RCC 7860 (cell line): Measurements from ENCODE around the gene COMP.
A peak's percentile ranks its signal among the peaks of the same experiment; 100 is the strongest.
"Not testable (repeated sequence)": the region's sequence is repeated elsewhere in the genome, so short reads cannot be mapped to it uniquely, and the experiment has no call there.

Experiments used
- DNase-seq: peaks from one replicate; pipeline ENCODE4 v3.0.0-alpha.2; 2015; ENCODE audit warnings: low spot score
- FAIRE-seq: peaks from 2 replicates; lab custom pipeline; 2012; peaks lifted over from hg19 to GRCh38; lab: Jason Lieb, UNC

Gene COMP

DNA sequence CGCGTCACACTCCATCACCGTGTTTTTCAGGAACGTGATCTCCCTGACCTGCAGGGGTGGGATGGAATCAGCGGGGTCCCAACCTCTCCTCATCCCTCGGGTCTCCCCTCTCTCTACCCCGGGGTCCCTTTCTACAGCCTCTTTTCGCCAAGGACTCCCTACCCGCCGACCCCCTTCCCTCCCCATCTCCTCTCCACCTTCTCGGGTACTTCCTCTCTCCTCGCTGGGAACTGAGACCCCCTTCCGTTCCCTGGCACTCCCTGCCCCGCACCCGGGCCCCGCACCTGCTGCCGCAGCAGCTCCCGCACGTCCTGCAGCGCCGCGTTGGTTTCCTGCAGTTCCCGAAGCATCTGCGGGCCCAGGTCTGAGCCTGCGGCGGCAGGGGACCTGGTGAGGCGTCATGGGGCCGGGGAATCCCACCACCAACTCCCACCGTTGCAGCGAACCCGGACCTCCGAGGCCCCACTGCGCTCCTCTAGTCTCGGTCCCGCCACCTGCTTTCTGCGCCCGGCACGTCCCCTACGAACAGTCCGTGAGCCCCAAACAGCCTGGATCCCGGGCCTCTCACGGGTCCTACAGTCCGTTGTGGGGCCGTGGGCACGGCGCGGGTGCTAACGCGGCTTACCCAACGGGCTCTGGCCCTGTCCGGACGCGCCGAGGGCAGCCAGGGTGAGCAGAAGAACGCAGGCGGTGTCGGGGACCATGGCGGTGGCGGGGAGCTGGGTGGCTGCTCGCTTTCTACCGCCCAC lies at the start of gene COMP:
Gene COMP (minus strand): TSS at position 740 of the 749 bp plus-strand sequence. CDS start 36 bp downstream, at position 704.
- DNase-seq (no peak), FAIRE-seq (no peak)

DNA sequence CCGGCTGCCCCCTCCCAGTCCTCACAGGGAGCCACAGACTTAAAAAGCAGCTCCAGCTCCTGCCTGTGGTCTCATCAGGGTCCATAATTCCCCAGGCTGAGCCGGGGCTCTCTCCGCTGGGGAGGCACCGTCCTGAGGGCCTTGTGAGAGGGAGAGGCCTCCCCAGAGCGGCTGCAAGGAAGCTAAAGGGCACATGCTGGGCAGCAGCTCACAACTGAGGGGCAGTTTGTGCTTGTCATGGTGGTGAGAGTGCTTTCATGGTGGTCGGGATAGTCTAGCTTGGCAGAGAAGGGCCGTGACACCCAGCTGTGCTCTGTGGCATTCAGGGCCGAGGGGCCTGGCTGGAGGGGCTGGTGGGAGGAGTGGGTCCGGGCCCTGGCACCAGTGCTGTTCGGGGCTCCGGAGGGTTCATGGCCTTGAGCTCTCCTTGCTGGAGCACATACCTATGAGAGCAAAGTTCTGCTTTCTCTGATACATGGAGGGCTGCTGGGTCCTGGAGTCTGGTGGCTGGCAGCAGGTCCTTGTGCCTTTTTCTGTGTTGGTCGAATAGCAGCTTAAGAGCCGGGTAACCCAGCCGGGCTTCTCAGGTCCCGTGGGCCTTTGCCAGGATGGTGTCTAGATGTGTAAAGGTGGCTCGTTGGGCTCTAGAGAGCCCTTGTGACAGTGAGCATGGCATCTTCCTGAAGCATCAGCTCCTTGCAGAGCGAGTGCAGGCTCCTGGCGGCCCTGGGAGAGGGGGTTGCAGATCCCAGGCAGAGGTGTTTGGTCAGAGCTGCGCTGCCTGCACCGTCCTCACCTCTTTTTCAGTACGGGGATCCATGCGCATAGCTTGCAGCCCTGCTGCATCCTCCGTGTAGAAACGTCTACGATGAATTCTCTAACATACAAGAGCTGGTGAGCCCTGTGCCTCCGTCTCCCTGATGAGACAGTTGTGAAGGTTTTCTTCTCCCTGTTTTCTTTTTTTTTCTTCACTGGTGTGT lies 49.5 kb upstream of the COMP start:
- no peak for DNase-seq
- FAIRE-seq, result no peak

DNA sequence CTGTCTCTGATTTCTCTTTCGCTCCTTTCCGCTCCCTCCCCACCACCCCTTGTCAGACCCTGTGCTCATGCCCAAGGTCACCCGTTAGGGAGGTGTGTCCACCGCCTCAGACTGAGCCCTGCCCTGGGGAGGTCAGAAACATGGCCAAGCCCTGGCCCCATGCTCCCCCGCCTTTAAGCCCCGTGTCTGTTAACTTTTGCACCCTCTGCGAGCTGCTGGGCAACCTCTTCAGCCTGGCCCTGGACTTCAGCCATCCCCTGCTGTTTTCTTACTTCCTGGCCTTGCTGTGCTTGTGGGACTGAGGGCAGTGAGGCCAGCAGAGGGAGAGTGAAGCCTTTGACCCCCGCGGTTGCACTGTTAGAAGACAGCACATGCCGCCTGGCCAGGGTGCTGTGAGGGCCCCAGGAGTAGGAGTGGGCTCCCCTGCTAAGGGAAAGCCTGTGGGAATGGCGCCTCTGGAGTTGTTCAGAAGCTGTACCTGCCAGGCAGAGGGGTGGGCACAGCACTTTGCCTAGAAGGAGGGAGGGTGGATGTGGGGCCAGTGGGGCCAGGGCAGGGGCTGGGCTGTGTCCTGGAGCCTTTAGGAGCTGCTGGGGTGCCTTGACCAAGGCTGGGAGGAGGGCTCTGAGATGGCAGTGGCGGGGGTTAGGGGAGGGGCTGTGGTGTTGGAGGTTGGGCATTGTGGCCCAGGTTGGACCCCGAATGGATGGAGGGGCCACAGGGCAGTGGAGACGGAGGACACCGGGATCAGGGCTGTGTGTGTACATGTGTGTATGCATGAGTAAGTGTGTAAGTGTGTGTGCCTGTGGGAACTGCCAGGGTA lies 48.6 kb upstream of the COMP start:
- no peak for FAIRE-seq

DNA sequence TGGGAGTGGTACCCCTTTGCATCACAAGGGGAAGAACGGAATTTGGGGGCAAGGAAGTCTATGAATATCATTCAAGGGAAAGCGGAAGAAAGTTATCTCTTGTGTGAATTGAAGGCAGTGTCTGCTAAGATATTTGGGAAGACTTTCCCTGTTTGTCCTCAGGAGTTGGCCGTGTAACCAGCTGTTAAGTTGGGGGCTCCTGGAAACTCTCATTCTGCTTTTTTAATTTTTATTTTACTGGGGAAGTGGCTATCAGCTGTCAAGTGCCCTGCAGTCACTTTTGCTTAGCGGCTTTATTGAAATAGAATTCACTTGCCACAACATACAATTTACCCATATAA lies 43.5 kb upstream of the COMP start:
- no peak for FAIRE-seq
- no peak for DNase-seq

More for the DNA sequence above, 48.6 kb upstream of the COMP start:
- DNase-seq, result no peak

DNA sequence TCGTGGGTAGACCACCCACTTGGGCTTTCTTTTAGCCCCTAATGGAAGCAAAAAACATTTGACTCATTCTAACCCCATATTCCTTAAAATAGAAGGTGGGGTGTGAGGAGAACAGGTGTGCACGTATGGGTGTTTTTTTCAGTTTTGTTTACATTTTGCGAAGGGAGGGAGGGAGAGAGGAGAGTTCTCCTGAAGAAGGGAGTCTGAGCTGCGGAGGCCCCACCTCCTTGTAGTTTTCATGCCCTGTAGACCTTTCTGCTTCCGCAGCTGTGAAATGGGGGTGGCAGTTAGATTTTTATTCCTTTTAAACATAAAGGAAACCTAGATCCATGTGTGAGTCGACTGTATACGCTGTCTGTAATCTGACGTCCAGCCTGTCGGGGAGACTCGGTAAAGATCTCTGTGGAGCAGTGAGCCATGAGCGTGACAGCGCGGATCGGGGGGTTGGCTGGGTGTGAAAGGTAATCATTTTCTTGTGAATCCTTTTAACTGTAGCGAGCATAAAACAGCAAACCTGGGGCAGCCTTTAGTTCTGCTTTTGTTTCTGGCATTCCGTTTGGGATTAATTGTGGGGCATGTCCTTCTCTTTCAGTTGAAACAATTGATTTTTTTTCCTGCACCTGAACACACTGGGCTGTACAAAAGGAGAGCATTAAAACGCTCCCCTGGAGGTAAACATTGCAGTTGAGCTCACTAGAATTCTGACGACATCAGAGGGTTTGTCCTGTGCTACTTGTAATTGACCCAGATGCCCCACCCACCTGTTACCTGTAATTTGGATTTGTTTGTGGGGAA lies 42.9 kb upstream of the COMP start:
- DNase-seq, result no peak
- FAIRE-seq, result no peak

DNA sequence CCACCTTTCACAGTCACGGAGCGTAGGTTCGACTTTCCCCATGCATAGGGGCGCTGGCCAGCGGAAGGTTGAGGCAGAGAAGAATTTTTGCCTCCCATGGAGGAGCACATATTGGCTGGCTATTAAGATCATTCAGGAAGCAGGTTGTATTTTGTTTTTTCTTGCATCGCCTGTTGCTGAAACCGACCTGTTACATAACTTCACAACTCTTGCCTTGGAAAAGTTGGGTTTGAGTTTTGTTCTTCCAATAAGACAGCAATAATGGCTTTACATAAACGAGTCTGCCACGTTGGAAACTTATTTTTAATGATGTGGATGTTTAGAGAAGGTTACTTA lies 42.0 kb upstream of the COMP start:
- DNase-seq, result no peak
- FAIRE-seq, result no peak

DNA sequence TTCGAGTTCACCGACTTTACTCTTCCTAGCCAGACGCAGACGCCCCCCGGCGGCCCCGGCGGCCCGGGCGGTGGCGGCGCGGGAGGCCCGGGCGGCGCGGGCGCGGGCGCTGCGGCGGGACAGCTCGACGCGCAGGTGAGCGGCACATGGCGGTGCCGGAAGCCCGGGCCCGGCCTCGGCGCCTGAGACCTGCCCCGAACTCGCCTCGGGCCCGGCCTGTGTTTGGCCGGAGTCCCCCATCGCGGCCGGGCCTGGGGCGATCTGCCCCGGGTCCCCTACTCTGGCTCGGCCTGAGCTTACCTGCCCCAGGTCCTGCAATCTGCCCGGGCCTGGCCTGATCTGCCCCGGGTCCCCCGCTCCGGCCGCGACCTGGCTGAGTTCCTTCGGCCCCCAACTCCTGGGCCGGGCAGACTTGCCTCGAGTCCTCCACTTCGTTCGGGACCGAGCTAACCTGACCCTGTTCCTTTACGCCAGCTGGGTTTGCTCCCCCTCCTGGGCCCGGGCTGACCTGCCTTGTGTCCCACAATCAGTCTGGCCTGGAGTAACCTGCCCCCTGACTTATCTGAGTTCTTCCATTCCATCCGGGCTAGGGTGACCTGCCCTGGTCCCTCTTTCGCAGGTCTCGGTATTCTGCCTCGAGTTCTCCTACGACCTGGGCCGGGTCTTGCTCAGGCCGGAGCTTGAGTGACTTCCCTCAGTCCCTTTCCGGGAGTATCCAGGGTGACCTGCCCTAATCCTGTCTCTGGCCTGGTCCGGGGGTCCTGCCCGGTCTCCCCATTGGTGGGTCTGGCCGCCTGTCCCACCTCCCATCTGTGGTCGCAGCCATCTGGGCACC lies 41.4 kb upstream of the COMP start:
- FAIRE-seq (no peak), DNase-seq (no peak)

DNA sequence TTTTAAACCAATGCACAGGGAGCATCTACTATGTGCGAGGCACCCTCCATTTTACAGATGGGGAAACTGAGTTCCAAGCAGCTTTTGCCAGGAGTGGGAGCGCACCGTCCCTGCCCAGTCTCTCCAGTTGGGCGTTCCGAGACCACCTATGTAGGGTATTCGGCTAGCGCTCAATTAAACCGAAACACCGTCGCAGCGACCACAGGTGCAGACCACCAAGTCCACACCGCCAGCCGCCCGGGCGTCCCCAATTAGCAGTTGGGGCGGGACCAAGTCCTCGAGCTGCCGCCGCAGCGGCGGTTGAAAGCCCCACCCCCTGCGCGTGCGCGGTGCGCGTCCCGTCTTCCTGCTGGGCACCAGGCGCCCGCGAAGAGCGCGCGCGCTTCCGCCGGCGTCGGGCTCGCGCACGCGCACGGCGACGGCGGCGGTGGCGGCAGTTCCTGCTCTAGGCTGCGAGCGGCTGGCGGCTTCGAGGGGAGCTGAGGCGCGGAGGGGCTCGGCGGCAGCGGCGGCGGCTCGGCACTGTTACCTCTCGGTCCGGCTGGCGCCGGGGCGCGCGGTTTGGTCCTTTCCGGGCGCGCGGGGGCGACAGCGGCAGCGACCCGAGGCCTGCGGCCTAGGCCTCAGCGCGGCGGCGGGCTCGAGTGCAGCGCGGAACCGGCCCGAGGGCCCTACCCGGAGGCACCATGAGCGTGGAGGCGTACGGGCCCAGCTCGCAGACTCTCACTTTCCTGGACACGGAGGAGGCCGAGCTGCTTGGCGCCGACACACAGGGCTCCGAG lies 40.6 kb upstream of the COMP start, which contains the start of gene UPF1:
Gene UPF1 (plus strand): TSS at position 436 of the 782 bp plus-strand sequence. CDS start 251 bp downstream, at position 687.
- DNase-seq, result peak; percentile 67
- FAIRE-seq, result no peak

DNA sequence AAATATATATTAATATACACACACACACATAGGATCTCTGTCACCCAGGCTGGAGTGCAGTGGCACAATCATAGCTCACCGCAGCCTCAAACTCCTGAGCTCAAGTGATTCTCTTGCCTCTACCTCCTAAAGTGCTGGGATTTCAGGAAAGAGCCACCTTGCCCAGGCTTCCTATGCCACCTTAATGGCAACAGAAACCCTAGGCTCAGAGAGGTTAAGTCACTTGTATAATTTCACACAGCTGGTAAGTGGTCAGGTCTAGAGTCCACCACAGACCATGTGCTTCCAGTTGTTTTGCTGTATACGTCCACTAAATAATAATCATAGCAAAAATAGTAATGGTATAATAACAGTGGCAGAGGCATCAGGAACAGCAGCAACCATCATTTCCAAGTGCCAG lies 39.4 kb upstream of the COMP start:
- DNase-seq, result no peak
- no peak for FAIRE-seq

DNA sequence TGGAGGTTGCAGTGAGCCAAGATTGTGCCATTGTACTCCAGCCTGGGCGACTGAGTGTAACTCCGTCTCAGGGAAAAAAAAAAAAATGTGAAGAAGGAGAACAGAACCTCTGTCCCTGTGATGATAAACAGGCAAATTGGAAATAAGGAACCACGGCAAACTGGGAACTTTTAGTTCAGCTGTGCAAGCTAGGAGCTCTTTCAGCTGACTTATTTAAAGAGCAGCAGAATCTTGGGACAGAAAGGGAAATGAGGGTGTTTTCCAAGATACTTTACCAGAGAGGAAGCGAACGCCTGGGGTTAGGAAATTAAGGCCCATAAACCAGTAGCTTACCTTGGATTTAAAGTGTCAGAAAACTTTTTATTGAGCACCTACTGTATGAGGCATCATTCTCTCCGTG lies 37.7 kb upstream of the COMP start:
- DNase-seq (no peak), FAIRE-seq (no peak)

DNA sequence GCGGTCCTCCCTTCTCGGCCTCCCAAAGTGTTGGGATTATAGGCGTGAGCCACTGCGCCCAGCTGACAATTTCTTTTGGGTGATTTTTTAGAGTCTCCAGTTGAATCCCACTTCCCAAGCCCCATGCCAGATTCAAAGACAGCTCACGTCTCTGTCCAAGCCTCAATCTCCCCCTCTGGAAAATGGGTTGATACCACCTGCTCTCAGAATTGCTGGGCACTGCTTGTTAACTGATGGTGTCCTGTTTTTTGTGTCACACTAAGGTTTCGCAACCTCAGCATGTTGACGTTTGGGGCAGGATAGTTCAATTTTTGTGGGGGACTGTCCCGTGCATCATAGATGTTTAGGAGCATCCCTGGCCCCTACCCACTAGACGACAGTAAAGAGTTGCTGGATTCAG lies 26.5 kb upstream of the COMP start:
- no peak for FAIRE-seq
- no peak for DNase-seq

DNA sequence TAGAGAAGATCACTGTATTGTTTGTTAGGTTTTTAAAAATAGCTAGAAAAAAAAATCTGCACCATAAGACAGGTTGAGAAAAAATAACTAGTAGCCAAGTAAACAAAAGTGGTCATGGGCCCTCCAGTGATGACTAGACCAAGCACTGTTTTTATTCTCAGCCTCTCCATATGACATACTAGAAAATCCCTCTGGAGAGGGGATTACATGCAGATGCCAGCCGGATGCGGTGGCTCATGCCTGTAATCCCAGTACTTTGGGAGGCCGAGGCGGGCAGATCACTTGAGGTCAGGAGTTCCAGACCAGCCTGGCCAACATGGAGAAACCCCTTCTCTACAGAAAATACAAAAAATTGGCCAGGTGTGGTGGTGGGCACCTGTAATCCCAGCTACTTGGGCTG lies 25.5 kb upstream of the COMP start:
- FAIRE-seq, DNase-seq: not testable (repeated sequence)

DNA sequence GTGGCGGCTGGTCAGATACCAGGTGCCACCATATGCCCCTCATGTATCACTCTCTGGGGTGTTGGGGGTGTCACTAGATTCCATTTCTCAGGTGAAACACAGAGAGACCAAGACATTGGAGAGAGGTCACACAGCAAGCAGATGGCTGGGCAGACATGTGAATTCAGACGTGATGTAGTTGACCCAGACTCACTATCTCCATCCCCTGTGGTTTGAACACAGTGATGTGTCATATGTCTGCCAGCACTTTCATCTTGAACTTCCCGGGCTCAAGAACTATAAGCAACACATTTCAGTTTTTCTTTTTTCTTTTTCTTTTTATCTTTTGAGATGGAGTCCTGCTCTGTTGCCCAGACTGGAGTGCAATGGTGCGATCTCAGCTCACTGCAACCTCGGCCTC lies 24.6 kb upstream of the COMP start:
- FAIRE-seq, result no peak
- DNase-seq, result no peak

DNA sequence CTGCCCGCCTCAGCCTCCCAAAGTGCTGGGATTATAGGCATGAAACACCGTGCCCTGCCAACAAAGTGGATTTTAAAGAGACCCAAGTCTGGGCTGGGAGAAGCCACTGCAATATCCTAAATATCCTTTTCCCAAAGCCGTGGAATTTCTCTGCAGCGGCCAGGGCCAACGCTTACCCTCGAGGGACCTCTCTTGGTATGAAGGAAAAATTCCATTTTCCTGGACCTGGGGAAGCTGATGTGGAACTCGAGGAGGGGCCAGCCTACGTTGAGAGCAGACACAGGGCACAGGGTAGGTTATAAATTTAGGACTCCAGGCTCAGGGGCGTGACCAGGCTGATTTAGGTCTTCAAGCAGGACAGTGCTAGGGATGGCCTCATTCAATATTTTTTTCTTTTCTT lies 23.0 kb upstream of the COMP start:
- FAIRE-seq, result no peak
- DNase-seq, result no peak

DNA sequence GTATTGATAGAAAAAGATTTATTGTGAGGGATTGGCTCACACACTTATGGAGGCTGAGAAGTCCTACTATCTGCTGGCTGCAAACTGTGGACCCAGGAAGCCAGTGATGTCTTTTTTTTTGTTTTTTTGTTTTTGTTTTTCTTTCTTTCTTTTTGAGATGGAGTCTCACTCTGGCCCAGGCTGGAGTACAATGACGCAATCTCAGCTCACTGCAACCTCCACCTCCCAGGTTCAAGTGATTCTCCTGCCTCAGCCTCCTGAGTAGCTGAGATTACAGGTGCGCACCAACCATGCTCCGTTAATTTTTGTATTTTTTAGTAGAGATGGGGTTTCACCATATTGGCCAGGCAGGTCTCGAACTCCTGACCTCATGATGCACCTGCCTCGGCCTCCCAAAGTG lies 20.5 kb upstream of the COMP start:
- DNase-seq, FAIRE-seq: not testable (repeated sequence)

DNA sequence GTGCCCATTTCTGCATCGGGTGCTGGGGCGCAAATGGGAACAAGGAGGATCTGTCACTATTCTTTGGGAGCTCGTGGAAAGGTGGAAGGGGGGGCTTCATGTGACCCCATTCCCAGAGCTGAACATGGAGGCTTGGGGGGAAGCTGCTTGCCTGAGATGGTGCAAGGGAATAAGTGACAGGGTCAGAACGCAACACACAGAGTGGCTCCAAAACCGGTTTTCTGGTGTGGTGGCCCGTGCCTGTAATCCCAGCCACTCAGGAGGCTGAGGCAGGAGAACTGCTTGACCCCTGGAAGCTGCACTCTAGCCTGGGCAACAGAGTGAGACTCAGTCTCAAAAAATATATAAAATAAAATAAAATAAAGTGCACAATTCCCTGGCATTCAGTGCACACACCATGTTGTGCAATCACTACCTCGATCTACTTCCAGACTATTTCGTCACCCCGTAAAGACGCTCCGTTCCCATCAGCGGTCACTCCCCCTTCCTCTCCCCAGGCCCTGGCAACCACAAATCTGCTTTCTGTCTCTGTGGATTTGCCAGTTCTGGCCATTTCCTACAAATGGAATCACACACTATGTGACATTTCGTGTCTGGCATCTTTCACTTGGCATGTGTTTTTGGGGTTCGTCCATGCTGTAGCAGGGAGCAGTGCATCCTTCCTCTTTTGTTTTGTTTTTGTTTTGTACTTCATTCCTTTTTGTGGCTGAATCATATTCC lies 18.2 kb upstream of the COMP start:
- FAIRE-seq (no peak), DNase-seq (peak; percentile 8)

DNA sequence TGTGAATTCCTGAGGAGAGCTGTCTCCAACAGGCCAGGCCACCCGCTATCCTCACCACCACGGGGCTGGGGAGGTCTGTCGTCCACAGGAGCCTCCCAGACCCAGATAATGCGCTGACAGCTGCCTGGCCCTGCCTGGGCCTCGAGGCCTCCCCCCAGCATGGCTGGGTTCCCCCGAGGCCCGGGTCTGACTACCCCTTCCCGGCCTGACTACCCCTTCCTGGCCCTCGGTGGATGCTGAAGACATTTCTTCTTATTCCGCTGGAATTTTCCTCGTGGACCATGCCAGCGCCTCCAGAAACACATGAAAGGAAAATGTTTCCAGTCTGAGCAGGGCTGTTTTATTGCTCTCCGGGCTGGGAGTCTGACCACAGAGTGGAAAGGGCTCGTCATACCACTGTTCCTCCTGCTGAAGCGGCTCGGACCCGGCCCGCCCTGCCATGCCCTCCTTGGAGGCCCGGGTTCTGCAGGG lies 16.8 kb upstream of the COMP start:
- no peak for FAIRE-seq
- DNase-seq, result no peak

DNA sequence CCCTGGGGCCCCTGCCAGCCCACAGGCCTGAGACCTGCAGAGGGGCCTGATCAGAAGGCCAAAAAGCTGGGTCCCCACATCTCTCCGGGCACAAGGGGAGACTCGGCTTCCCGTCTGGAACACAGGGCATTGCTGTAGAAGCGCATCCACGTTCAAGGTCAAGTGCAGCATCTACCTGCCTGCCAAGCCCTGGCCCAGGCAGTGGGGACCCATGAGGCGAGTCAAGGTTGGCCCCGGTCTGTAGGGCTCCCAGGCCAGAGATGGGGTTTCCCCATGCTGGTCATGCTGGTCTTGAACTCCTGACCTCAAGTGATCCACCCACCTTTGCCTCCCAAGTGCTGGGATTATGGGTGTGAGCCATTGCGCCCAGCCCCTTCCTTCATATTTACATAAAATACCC lies 13.5 kb upstream of the COMP start:
- no peak for DNase-seq
- no peak for FAIRE-seq
